Vagina (tissue), 2 donors: ENCODE data around the gene RABL6.

ENCODE experiments used
- POLR2A ChIP-seq, 2 donors: fragments of 450-650 bp; IDR thresholded peaks; one replicate each; pipeline ENCODE4 v1.6.1; 2017; ENCODE audit warnings: antibody characterized with exemption in 2 of 2, mild to moderate bottlenecking in 2 of 2, moderate library complexity in 2 of 2
- POLR2AphosphoS5 ChIP-seq, 2 donors: sonication (generic); formaldehyde crosslinking; IDR thresholded peaks; one replicate each; pipeline ENCODE4 v1.9.0; 2017; ENCODE audit warnings: antibody characterized with exemption in 2 of 2, mild to moderate bottlenecking in 2 of 2, low read depth in 1 of 2; ENCODE audit not compliant: insufficient read depth in 1 of 2
- TF ChIP-seq, protein P1 (sequence below), 3 experiments: fragments of 450-650 bp in 2 of 3; fragments of 200-600 bp in 1 of 3; sonication (generic) in 1 of 3; IDR thresholded peaks; one replicate each; pipeline ENCODE4 v1.5.1; 2017 to 2019; ENCODE audit warnings: antibody characterized with exemption in 3 of 3, mild to moderate bottlenecking in 2 of 3, moderate library complexity in 2 of 3

- TF ChIP-seq POLR2A (IDR thresholded peaks at IDR 0.05) (no peak), POLR2AphosphoS5 (IDR thresholded peaks at IDR 0.05; ENCODE audit: insufficient read depth in 1 of 2, low read depth in 1 of 2) (no peak)
- TF ChIP-seq, protein P1, sequence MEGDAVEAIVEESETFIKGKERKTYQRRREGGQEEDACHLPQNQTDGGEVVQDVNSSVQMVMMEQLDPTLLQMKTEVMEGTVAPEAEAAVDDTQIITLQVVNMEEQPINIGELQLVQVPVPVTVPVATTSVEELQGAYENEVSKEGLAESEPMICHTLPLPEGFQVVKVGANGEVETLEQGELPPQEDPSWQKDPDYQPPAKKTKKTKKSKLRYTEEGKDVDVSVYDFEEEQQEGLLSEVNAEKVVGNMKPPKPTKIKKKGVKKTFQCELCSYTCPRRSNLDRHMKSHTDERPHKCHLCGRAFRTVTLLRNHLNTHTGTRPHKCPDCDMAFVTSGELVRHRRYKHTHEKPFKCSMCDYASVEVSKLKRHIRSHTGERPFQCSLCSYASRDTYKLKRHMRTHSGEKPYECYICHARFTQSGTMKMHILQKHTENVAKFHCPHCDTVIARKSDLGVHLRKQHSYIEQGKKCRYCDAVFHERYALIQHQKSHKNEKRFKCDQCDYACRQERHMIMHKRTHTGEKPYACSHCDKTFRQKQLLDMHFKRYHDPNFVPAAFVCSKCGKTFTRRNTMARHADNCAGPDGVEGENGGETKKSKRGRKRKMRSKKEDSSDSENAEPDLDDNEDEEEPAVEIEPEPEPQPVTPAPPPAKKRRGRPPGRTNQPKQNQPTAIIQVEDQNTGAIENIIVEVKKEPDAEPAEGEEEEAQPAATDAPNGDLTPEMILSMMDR (IDR thresholded peaks at IDR 0.05), result no peak
Measured at GRCh38 chr9:136826703-136827582, 19.2 kb downstream of the RABL6 start.
